Aorta (tissue), 5 donors: Measurements from ENCODE around the gene SNX24. TPM values are rescaled to one million over a fixed set of nuclear protein-coding genes. Genes with fewer than 3 reads are reported as not detected.

Source experiments
- ATAC-seq: fragments of 200-7000 bp; cut with Tn5 transposase; one replicate; pipeline ENCODE4 v1.9.1; 2022; ENCODE audit warnings: moderate library complexity; ENCODE audit not compliant: low FRiP score
- DNase-seq, 2 donors: peaks; one replicate each; pipeline ENCODE4 v3.0.0-alpha.2; 2020
- H3K27ac ChIP-seq, 2 donors: one replicate each; pipeline ENCODE4 v1.5.1; 2013; ENCODE audit warnings: low read length in 2 of 2, mild to moderate bottlenecking in 2 of 2, moderate library complexity in 2 of 2, control low read depth in 1 of 2, inconsistent platforms in 1 of 2, low read depth in 1 of 2
- H3K27me3 ChIP-seq, 2 donors: one replicate each; pipeline ENCODE4 v1.6.1; 2013; ENCODE audit warnings: control low read depth in 1 of 2, low read length in 1 of 2, mild to moderate bottlenecking in 1 of 2, moderate library complexity in 1 of 2; ENCODE audit not compliant: insufficient read depth in 2 of 2, control insufficient read depth in 1 of 2
- H3K36me3 ChIP-seq, 2 donors: one replicate each; pipeline ENCODE4 v1.6.1; 2013; ENCODE audit warnings: control low read depth in 1 of 2, low read length in 1 of 2, mild to moderate bottlenecking in 1 of 2; ENCODE audit not compliant: insufficient read depth in 2 of 2, control insufficient read depth in 1 of 2
- H3K4me1 ChIP-seq, 2 donors: one replicate each; pipeline ENCODE4 v1.6.1; 2013; ENCODE audit warnings: low read length in 2 of 2, control low read depth in 1 of 2, mild to moderate bottlenecking in 1 of 2, moderate library complexity in 1 of 2; ENCODE audit not compliant: insufficient read depth in 2 of 2, control insufficient read depth in 1 of 2
- H3K4me3 ChIP-seq, 2 donors: one replicate each; pipeline ENCODE4 v1.5.1; 2013; ENCODE audit warnings: low read length in 2 of 2, control low read depth in 1 of 2, mild to moderate bottlenecking in 1 of 2
- H3K9me3 ChIP-seq: one replicate; pipeline ENCODE4 v1.6.1; 2013; ENCODE audit warnings: mild to moderate bottlenecking, low read length; ENCODE audit not compliant: control insufficient read depth
- WGBS, 2 donors: extraction: QIAGEN DNeasy Blood & Tissue Kit; methylation state at CpG; one replicate each; pipeline ENCODE4 v1.1.7; 2013; 5-methylcytosine and 5-hydroxymethylcytosine counted together
- intact Hi-C, 2 donors: fragments of 100-400 bp; cut with DNase I; formaldehyde crosslinking; loops; one replicate each; pipeline versions ENCODE4 v1.14.2 to v1.15.0; 2022
- polyA plus RNA-seq, 2 donors: library from polyadenylated mRNA; stranded (reverse); fragments of 200-250 nt; gene quantifications; one replicate each; pipeline ENCODE4 v1.2.3, GENCODE V29; 2013
- total RNA-seq, 2 donors: library from RNA; stranded (reverse); fragmentation: NEBNext Ultra II Directional; extraction: Animal tissue kit (Norgen Biotek cat#: 25700); gene quantifications; one replicate each; pipeline ENCODE4 v1.2.1, GENCODE V29; 2021
- donor health status: healthy with polysubstance abuse.
- donor health status: Bipolar disorder and iron deficiency.
- donor health status: DM: no; HTN: no; CAD: no.
- donor health status: DM: no; HTN: no; CAD: no.
- donor health status: DM: yes; HTN: yes; CAD: no.

SNX24 gene
- total and polyA plus RNA-seq, 4 donors = 12.0 to 21.0 (median 16.9) TPM

DNA sequence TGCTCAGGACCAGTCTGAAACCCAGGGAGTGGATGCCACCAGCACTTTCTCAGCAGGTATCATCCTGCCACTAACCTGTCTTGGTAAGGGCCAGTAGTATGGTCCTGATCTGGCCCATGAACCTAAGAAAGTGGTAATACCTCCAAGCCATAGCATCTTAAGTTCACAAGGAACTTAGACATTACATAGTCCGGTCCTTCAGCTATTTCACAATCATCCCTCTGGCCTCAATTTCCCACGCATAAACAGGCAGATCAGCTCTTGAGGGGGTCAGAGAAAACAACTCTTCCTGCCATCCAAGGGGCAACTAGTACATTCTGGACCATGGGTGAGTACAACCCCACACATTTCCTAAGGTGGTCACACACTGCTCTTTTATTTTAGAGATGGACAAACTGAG is 102.9 kb downstream of the SNX24 start:
- Histone ChIP-seq H3K27ac (no peak overlapping the region), H3K36me3 (peaks cover 0 to 4% of the 10 kb centered on the region in 2 donors), H3K4me3 (no peak overlapping the region), H3K4me1 (no peaks in the 10 kb centered on the region), H3K9me3 (no peaks in the 10 kb centered on the region), H3K27me3 (no peaks in the 10 kb centered on the region)
- 95% methylated on average over 2 of the region's 2 CpGs for WGBS, 2 donors
- ATAC-seq (no peak), DNase-seq (no peak)
- intact Hi-C loops = no loop called here

DNA sequence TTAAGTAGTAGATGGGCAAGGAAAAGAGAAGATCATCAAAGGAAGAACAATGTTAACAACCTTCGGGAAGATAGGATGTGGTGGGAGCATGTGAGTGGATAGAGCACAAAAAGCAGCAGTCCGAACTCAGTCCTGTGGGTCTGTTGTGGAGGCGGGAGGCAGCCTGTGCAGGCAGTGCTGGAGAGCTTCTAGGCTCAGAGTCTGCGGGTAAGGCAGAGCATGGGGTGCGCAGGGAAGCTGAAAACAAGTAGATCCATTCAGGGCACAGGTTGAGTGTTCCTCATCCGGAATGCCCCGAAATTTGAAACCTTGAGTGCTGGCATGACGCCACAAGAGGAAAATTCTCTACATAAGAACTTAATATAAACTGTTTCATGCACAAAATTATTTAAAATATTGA is 106.2 kb downstream of the SNX24 start:
- no peak overlapping the region for H3K27ac ChIP-seq
- no peaks in the 10 kb centered on the region for H3K27me3 ChIP-seq
- DNase-seq (no peak), ATAC-seq (no peak)
- peaks cover 2% of the 10 kb centered on the region for H3K9me3 ChIP-seq
- 93 to 94% methylated on average over 8 of the region's 8 CpGs for WGBS, 2 donors
- H3K36me3 ChIP-seq = peaks cover 3 to 5% of the 10 kb centered on the region in 2 donors
- no peak overlapping the region for H3K4me3 ChIP-seq
- intact Hi-C loops = no loop called here
- no peaks in the 10 kb centered on the region for H3K4me1 ChIP-seq

DNA sequence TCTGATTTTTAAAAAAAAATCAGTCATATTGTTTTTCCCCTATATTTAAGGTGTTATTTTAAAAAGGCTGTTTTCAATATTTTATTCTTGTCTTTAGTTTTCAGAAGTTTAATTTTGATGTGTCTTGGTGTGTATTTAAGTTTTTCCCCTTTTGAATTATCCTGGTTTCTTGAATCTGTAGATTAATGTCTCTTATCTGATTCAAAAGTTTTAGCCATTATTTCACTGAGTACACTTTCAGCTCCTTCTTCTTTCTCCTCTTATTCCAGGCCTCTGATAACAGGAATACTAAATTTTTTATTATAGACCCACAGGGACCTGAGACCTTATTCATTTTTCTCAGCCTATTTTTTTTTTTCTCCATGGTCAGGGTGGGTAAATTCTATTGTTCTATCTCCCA is 109.3 kb downstream of the SNX24 start:
- H3K27me3 ChIP-seq = no peaks in the 10 kb centered on the region
- H3K4me3 ChIP-seq = no peak overlapping the region
- intact Hi-C loops = no loop called here
- no peak overlapping the region for H3K27ac ChIP-seq
- no peak for DNase-seq
- no peaks in the 10 kb centered on the region for H3K4me1 ChIP-seq
- peaks cover 1 to 3% of the 10 kb centered on the region in 2 donors for H3K36me3 ChIP-seq
- H3K9me3 ChIP-seq = peaks cover 2% of the 10 kb centered on the region
- no peak for ATAC-seq

GRCh38 chr5:122957457-122957856 is 112.0 kb downstream of the SNX24 start:
- no peak for DNase-seq
- H3K9me3 ChIP-seq = peaks cover 2% of the 10 kb centered on the region
- intact Hi-C loops = no loop called here
- no peaks in the 10 kb centered on the region for H3K4me1 ChIP-seq
- H3K4me3 ChIP-seq = no peak overlapping the region
- H3K27ac ChIP-seq = no peak overlapping the region
- no peaks in the 10 kb centered on the region for H3K27me3 ChIP-seq
- H3K36me3 ChIP-seq = peaks cover 1 to 3% of the 10 kb centered on the region in 2 donors
- no peak for ATAC-seq

DNA sequence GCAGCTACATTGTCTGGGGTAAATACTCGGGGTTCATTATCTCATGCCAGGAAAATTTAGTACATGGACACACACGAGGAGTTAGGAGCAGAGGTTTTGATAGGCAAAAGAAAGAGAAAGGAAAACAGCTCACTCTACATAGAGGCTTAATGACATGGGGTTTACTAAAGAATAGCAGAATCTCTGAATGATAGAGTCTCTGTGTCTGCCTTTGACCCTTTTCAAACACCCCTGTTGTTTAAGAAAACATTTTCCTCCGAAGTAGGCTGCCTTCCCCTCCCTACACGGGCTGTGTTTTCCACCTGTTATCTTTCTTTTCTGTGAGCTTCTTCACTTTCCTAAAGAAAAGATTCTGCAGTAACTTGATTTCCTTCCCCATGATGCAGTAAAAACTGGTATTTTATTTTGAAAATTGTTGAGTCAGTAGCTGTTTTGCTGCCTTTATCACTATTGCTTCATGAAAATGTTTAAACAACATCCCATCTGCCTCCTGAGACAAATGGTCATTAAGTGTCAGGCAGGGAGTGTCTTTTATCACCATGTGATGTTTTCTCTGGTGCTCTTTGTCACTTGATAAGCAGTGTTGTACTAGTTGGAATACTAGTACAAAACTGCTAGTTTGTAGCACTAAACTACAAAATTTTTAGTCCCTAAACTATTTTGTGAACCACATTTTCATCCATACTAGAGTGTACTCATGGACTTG is 114.5 kb downstream of the SNX24 start:
- Histone ChIP-seq H3K4me1 (no peaks in the 10 kb centered on the region), H3K27ac (no peak overlapping the region), H3K36me3 (peaks cover 1 to 3% of the 10 kb centered on the region in 2 donors), H3K27me3 (no peaks in the 10 kb centered on the region), H3K9me3 (peaks cover 2% of the 10 kb centered on the region), H3K4me3 (no peak overlapping the region)
- WGBS, 2 donors = 60 to 64% methylated on average over 4 of the region's 4 CpGs
- DNase-seq (no peak), ATAC-seq (no peak)
- intact Hi-C loops = no loop called here

- no peak overlapping the region for H3K27ac ChIP-seq
- H3K4me3 ChIP-seq = no peak overlapping the region
- no peaks in the 10 kb centered on the region for H3K36me3 ChIP-seq
- no peaks in the 10 kb centered on the region for H3K9me3 ChIP-seq
- ATAC-seq = no peak
- H3K27me3 ChIP-seq = no peaks in the 10 kb centered on the region
- no peaks in the 10 kb centered on the region for H3K4me1 ChIP-seq
- intact Hi-C loops = no loop called here
- no peak for DNase-seq
Observed at GRCh38 chr5:122963305-122963704, 117.9 kb downstream of the SNX24 start.

GRCh38 chr5:122965111-122965510 is 119.7 kb downstream of the SNX24 start:
- WGBS, 2 donors = 86 to 93% methylated on average over 1 of the region's 1 CpG
- H3K9me3 ChIP-seq = no peaks in the 10 kb centered on the region

GRCh38 chr5:122967085-122967484 is 121.7 kb downstream of the SNX24 start:
- no peaks in the 10 kb centered on the region for H3K9me3 ChIP-seq
- intact Hi-C loops = no loop called here
- no peaks in the 10 kb centered on the region for H3K36me3 ChIP-seq
- 92 to 96% methylated on average over 7 of the region's 7 CpGs for WGBS, 2 donors
- no peaks in the 10 kb centered on the region for H3K4me1 ChIP-seq
- ATAC-seq (no peak), DNase-seq (no peak)
- H3K27ac ChIP-seq = no peak overlapping the region
- no peaks in the 10 kb centered on the region for H3K27me3 ChIP-seq
- H3K4me3 ChIP-seq = no peak overlapping the region

More at GRCh38 chr5:122965111-122965510, 119.7 kb downstream of the SNX24 start:
- ATAC-seq = no peak
- Histone ChIP-seq H3K4me1 (no peaks in the 10 kb centered on the region), H3K4me3 (no peak overlapping the region), H3K36me3 (no peaks in the 10 kb centered on the region), H3K27ac (no peak overlapping the region), H3K27me3 (no peaks in the 10 kb centered on the region)
- intact Hi-C loops = no loop called here
- DNase-seq = no peak

DNA sequence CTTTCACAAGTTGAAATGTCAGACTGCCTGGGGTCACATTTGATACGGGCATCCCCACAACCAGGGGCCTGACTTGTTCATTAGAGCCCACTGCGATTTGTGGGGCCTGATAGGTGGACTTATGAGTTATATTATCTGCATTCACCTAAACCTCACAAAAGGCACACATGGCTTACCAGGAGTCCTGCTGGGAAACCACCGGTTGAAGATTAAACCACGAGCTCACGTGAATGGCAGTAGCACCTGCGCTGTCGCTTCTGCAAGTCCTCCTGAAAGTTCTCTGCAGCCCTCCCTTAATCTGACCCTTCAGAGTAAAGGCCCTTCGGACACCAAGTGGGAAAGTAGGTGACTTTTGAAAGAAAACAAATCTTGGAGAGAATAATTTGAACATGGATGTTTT is 122.2 kb downstream of the SNX24 start:
- WGBS, 2 donors = 82 to 97% methylated on average over 8 of the region's 8 CpGs
- H3K9me3 ChIP-seq = no peaks in the 10 kb centered on the region
- intact Hi-C loops = no loop called here
- H3K36me3 ChIP-seq = no peaks in the 10 kb centered on the region
- no peak overlapping the region for H3K27ac ChIP-seq
- H3K4me1 ChIP-seq = no peaks in the 10 kb centered on the region
- no peak for DNase-seq
- ATAC-seq = no peak
- H3K4me3 ChIP-seq = no peak overlapping the region
- H3K27me3 ChIP-seq = no peaks in the 10 kb centered on the region
